ENCODE results near the gene SLC46A2. TPM values are rescaled to one million over a fixed set of nuclear protein-coding genes. Genes with fewer than 3 reads are reported as not detected.

Gene SLC46A2
- total and polyA plus RNA-seq, 9 donors, result 0.04 to 0.19 (median 0.15) TPM; not detected in 3

DNA sequence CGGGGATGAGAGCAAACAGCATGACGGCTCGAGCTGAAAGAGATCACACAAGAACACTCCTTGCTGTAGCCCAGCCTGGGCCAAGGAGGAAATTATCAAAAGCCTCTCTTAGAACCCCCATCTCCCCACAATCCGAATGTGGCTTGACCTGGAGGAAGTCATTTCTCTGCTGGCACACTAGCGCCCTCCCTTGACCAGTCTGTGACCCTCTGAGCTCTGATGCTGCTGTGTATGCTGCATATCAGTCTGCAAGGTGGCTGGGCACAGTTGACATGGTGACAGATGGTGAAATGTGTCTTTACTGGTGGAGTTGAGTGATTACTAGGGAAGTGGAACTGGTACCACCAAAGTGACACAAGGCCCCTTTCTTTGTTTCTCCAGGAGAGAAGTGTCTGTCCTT is 3.3 kb downstream of the SLC46A2 start:
- H3K27ac ChIP-seq (ENCODE audit: low read length), result no peak overlapping the region
- no peaks in the 10 kb centered on the region for H3K36me3 ChIP-seq (ENCODE audit: control insufficient read depth, insufficient read depth, low read length)
- H3K4me3 ChIP-seq (ENCODE audit: low read length), result no peak overlapping the region
- H3K4me1 ChIP-seq (ENCODE audit: control insufficient read depth, insufficient read depth, low read length), result peaks cover 10% of the 10 kb centered on the region
- WGBS (ENCODE audit: insufficient coverage), result 20% methylated on average over 1 of the region's 5 CpGs
- H3K27me3 ChIP-seq (ENCODE audit: control insufficient read depth, insufficient read depth, low read length), result peaks cover 23% of the 10 kb centered on the region
- no peaks in the 10 kb centered on the region for H3K9me3 ChIP-seq (replicated peaks; ENCODE audit: control insufficient read depth, low read depth, low read length)
- DNase-seq, result no peak

DNA sequence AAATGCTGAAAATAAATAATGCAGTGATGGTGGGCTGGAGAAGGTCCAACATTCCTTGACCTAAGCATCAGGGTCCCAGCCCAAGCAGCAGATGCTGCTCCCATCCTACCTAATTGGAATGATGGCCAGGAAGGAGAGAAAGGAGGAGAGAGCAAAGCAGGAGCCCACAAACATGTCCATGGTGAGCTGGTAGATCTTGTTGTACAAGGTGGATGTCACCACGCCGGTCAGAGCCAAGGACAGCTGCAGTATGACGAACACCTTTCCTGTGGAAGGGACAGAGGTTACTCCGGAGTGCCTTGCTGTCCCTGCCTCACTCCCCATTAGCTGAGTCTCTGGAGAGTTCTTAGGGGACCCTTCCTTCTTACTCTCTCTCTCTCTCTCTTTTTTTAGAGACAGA is 4.3 kb downstream of the SLC46A2 start:
- Histone ChIP-seq H3K4me1 (ENCODE audit: control insufficient read depth, insufficient read depth, low read length) (peaks cover 10% of the 10 kb centered on the region), H3K27ac (ENCODE audit: low read length) (no peak overlapping the region), H3K27me3 (ENCODE audit: control insufficient read depth, insufficient read depth, low read length) (peaks cover 21% of the 10 kb centered on the region), H3K9me3 (replicated peaks; ENCODE audit: control insufficient read depth, low read depth, low read length) (no peaks in the 10 kb centered on the region), H3K36me3 (ENCODE audit: control insufficient read depth, insufficient read depth, low read length) (no peaks in the 10 kb centered on the region), H3K4me3 (ENCODE audit: low read length) (no peak overlapping the region)
- WGBS (ENCODE audit: insufficient coverage), result 90% methylated on average over 4 of the region's 4 CpGs
- no peak for DNase-seq

DNA sequence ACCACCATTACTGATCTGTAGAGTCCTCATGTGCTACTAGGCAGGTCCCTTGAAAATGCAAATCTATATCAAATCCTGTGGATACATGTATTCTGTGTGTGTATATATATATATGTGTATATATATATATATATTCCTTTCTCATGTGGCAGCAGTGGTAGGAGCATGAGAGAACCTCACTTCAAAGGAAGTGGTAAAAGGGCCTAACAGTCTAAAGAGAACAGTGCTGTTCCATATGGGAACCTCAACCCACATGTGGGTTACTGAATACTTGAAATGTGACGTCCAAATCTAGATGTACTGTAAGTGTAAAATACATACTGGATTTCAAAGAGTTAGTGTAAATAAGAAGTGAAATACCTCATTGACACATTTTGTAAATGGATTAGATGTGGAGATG is 5.4 kb downstream of the SLC46A2 start:
- WGBS (ENCODE audit: insufficient coverage), result no CpG with 5 or more reads among the region's 1 CpG

DNA sequence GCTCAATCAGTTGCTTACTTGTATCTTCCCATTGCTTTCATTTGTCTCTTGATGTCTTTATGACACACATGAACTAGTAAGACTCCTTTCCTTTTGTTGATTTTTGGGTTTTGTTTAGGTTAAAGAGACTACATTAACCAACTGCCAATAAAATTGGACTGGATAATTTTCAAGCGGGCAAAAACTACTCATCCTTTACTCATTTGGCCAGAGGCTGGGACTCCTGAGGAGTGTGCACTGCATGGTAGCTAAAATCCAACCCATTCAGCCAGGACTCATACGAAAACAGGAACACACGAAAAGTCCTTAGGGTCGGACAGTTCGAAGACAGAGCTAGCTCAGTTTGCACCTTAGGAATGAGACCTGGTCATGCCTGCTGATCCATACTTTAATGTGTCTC is 6.0 kb downstream of the SLC46A2 start:
- Histone ChIP-seq H3K36me3 (ENCODE audit: control insufficient read depth, insufficient read depth, low read length) (peaks cover 8% of the 10 kb centered on the region), H3K27ac (ENCODE audit: low read length) (no peak overlapping the region), H3K27me3 (ENCODE audit: control insufficient read depth, insufficient read depth, low read length) (peaks cover 6% of the 10 kb centered on the region), H3K4me3 (ENCODE audit: low read length) (no peak overlapping the region), H3K9me3 (replicated peaks; ENCODE audit: control insufficient read depth, low read depth, low read length) (no peaks in the 10 kb centered on the region), H3K4me1 (ENCODE audit: control insufficient read depth, insufficient read depth, low read length) (no peaks in the 10 kb centered on the region)
- 94% methylated on average over 4 of the region's 5 CpGs for WGBS (ENCODE audit: insufficient coverage)
- no peak for DNase-seq

More for the DNA sequence above, 5.4 kb downstream of the SLC46A2 start:
- Histone ChIP-seq H3K4me3 (ENCODE audit: low read length) (no peak overlapping the region), H3K27me3 (ENCODE audit: control insufficient read depth, insufficient read depth, low read length) (peaks cover 12% of the 10 kb centered on the region), H3K27ac (ENCODE audit: low read length) (no peak overlapping the region), H3K9me3 (replicated peaks; ENCODE audit: control insufficient read depth, low read depth, low read length) (no peaks in the 10 kb centered on the region), H3K4me1 (ENCODE audit: control insufficient read depth, insufficient read depth, low read length) (peaks cover 3% of the 10 kb centered on the region), H3K36me3 (ENCODE audit: control insufficient read depth, insufficient read depth, low read length) (peaks cover 8% of the 10 kb centered on the region)
- DNase-seq, result no peak

DNA sequence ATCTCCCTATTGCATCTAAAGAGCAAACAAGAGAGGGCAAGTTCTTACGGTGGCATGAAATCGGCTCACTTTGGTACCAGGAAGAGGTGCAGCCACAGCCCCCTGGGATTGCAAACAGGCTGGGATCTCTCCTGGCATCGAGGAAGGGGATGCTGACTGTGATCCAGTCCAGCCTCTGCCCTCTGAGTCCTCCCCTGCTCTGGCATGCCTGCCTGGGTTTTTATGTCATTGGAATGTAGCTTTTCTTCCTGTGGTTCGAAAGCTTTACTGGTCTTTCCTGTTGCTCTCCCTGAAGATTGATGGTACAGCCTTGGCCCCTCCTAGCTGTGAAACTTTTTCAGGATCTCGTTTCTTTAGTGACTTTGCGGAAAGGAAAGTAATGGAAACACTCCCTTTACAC is 6.6 kb downstream of the SLC46A2 start:
- Histone ChIP-seq H3K27me3 (ENCODE audit: control insufficient read depth, insufficient read depth, low read length) (peaks cover 1% of the 10 kb centered on the region), H3K27ac (ENCODE audit: low read length) (no peak overlapping the region), H3K9me3 (replicated peaks; ENCODE audit: control insufficient read depth, low read depth, low read length) (no peaks in the 10 kb centered on the region), H3K36me3 (ENCODE audit: control insufficient read depth, insufficient read depth, low read length) (peaks cover 8% of the 10 kb centered on the region), H3K4me3 (ENCODE audit: low read length) (no peak overlapping the region), H3K4me1 (ENCODE audit: control insufficient read depth, insufficient read depth, low read length) (no peaks in the 10 kb centered on the region)
- WGBS (ENCODE audit: insufficient coverage), result 46% methylated on average over 5 of the region's 6 CpGs
- no peak for DNase-seq

DNA sequence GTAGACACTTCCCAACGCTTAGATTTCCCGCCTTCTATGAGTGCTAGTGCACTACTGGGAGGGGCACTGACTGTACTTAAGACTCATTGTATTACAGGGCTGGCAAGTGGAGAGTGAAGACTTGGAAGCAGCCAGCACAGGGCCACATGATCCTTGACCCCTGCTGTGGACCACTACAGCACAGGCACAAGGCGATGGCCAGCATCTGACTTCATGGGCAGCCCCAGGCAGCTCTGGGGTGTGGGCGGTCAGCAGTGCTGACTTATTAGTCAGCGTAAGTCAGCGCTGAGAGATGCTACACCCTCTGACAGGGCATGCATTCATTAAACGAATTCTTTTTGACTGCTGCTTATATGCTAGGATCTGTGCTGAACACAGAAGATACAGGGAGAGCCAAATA is 9.3 kb downstream of the SLC46A2 start:
- no peak overlapping the region for H3K27ac ChIP-seq (ENCODE audit: low read length)
- no peak overlapping the region for H3K4me3 ChIP-seq (ENCODE audit: low read length)
- no peaks in the 10 kb centered on the region for H3K27me3 ChIP-seq (ENCODE audit: control insufficient read depth, insufficient read depth, low read length)
- H3K36me3 ChIP-seq (ENCODE audit: control insufficient read depth, insufficient read depth, low read length), result peaks cover 13% of the 10 kb centered on the region
- 95% methylated on average over 7 of the region's 7 CpGs for WGBS (ENCODE audit: insufficient coverage)
- no peak for DNase-seq
- no peaks in the 10 kb centered on the region for H3K4me1 ChIP-seq (ENCODE audit: control insufficient read depth, insufficient read depth, low read length)
- H3K9me3 ChIP-seq (replicated peaks; ENCODE audit: control insufficient read depth, low read depth, low read length), result no peaks in the 10 kb centered on the region

DNA sequence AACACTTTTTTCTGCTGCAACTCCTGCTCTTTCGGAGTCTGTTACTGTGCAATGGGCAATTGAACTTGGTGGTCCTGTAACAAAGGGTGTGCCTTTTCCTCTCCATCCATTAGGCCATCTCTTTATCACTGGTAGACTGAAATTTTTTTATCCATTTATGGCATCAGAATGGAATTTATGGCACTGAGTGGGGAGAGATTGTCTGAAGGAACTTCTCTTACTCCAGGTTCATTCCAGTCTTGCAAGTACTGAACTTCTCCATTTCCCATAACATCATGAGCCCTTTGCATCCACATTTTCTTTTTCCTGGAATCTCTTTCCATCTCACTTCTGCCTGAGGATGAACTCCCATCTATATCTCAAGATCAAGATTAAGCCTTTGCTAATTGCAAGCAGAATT is 10.0 kb downstream of the SLC46A2 start:
- peaks cover 17% of the 10 kb centered on the region for H3K36me3 ChIP-seq (ENCODE audit: control insufficient read depth, insufficient read depth, low read length)
- no peaks in the 10 kb centered on the region for H3K27me3 ChIP-seq (ENCODE audit: control insufficient read depth, insufficient read depth, low read length)
- no peak for DNase-seq
- no peaks in the 10 kb centered on the region for H3K4me1 ChIP-seq (ENCODE audit: control insufficient read depth, insufficient read depth, low read length)
- no peak overlapping the region for H3K27ac ChIP-seq (ENCODE audit: low read length)
- WGBS (ENCODE audit: insufficient coverage), result no CpG with 5 or more reads among the region's 1 CpG
- H3K4me3 ChIP-seq (ENCODE audit: low read length), result no peak overlapping the region
- H3K9me3 ChIP-seq (replicated peaks; ENCODE audit: control insufficient read depth, low read depth, low read length), result no peaks in the 10 kb centered on the region

DNA sequence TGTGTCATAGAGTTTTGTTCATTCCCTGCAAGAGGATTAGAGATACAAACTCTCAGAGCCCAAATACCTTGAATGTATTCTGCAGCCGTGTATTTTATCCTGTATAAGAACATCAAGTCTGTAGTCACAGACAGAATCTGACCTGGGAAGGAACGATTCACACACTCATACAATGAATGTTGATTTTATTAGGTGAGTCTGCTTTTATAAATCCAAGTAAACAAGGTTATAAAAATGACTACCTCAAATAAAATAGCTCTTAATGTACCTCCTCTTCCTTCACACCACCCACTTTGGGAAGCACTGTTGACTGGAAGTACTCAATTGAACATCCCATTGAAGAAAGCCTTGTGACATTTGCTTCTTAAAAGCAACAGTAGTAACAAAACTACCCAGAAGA is 11.9 kb downstream of the SLC46A2 start:
- no peaks in the 10 kb centered on the region for H3K27me3 ChIP-seq (ENCODE audit: control insufficient read depth, insufficient read depth, low read length)
- no peak for DNase-seq
- H3K27ac ChIP-seq (ENCODE audit: low read length), result no peak overlapping the region
- WGBS (ENCODE audit: insufficient coverage), result no CpG with 5 or more reads among the region's 2 CpGs
- H3K36me3 ChIP-seq (ENCODE audit: control insufficient read depth, insufficient read depth, low read length), result peaks cover 17% of the 10 kb centered on the region
- H3K4me3 ChIP-seq (ENCODE audit: low read length), result no peak overlapping the region
- H3K4me1 ChIP-seq (ENCODE audit: control insufficient read depth, insufficient read depth, low read length), result no peaks in the 10 kb centered on the region
- H3K9me3 ChIP-seq (replicated peaks; ENCODE audit: control insufficient read depth, low read depth, low read length), result no peaks in the 10 kb centered on the region

DNA sequence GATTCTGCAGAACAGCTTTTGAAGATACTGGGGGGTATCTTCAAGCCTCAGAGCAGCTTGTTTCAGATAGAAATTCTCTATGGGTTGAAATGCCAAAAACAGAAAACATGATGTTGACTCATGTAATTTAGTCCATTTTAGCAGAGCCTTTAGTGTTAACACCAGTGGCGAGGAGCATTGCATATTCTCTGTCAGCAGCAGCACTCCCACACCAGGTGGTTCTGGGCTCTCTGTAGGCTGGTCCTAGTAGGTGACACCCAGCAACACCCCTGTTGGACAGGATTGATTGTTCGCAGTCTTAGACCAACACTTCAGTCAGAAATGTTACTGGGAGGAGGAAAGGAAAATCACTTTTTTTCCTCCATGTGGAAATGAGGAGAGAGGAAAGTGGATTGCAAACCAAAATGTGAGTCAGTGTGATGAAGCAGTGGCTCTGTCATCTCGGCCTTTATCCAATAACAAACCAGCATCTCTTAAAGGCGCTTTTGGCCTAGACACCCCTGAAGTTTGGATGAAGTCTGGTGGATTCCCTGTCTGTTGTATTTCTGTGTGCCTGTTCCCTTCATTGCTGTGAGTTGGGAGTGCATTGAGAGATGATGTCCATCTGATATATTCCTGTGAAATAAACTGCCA is 16.8 kb downstream of the SLC46A2 start:
- Histone ChIP-seq H3K4me1 (ENCODE audit: control insufficient read depth, insufficient read depth, low read length) (peaks cover 16% of the 10 kb centered on the region), H3K27ac (ENCODE audit: low read length) (no peak overlapping the region), H3K9me3 (replicated peaks; ENCODE audit: control insufficient read depth, low read depth, low read length) (no peaks in the 10 kb centered on the region), H3K36me3 (ENCODE audit: control insufficient read depth, insufficient read depth, low read length) (peaks cover 12% of the 10 kb centered on the region), H3K27me3 (ENCODE audit: control insufficient read depth, insufficient read depth, low read length) (no peaks in the 10 kb centered on the region), H3K4me3 (ENCODE audit: low read length) (no peak overlapping the region)
- no peak for DNase-seq
- whole genome bisulfite sequencing (ENCODE audit: insufficient coverage), result no CpG with 5 or more reads among the region's 4 CpGs

DNA sequence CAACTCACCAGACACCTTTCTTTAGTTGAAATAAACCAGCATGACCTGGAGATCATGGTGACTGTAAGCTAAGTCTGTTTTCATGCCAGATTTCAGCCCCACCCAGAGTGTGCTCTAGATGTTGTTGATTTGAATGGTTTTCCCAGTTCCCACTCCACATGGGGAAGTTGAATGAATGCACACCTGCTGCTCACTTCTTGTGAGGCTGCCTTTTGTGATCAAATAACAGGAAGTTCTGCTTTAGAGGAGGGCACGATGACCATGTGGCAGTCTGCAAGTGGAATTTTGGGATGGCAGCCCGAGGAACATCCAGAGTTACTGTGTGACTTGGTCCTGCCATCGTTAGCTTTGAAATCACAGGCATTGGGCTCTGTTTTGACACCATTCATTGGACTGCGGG is 18.7 kb downstream of the SLC46A2 start:
- Histone ChIP-seq H3K4me1 (ENCODE audit: control insufficient read depth, insufficient read depth, low read length) (peaks cover 22% of the 10 kb centered on the region), H3K4me3 (ENCODE audit: low read length) (no peak overlapping the region), H3K27me3 (ENCODE audit: control insufficient read depth, insufficient read depth, low read length) (no peaks in the 10 kb centered on the region), H3K36me3 (ENCODE audit: control insufficient read depth, insufficient read depth, low read length) (peaks cover 8% of the 10 kb centered on the region), H3K27ac (ENCODE audit: low read length) (no peak overlapping the region), H3K9me3 (replicated peaks; ENCODE audit: control insufficient read depth, low read depth, low read length) (no peaks in the 10 kb centered on the region)
- DNase-seq, result no peak
- WGBS (ENCODE audit: insufficient coverage), result 45% methylated on average over 4 of the region's 4 CpGs

DNA sequence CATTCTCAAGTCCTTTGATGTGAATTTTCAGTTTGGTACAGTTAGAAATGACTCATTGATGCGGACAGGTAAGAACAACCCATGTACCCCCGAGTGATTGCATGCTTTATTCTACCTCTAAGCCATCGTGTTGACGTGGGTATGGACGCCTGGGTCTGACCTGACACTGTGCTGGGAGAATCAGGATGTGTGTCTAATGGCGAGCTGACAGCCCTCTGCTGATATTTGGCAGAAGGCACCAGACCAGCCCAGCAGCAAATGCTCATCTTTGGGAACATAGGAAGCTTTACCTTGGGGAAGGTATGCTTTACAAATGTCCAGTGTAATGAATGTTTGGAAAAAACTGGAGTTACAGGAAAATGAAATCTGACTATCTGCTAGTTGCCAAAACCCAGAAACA is 20.1 kb downstream of the SLC46A2 start:
- WGBS (ENCODE audit: insufficient coverage), result 85% methylated on average over 6 of the region's 6 CpGs
- H3K27me3 ChIP-seq (ENCODE audit: control insufficient read depth, insufficient read depth, low read length), result no peaks in the 10 kb centered on the region
- no peak overlapping the region for H3K4me3 ChIP-seq (ENCODE audit: low read length)
- H3K36me3 ChIP-seq (ENCODE audit: control insufficient read depth, insufficient read depth, low read length), result peaks cover 10% of the 10 kb centered on the region
- no peak overlapping the region for H3K27ac ChIP-seq (ENCODE audit: low read length)
- peaks cover 22% of the 10 kb centered on the region for H3K4me1 ChIP-seq (ENCODE audit: control insufficient read depth, insufficient read depth, low read length)
- H3K9me3 ChIP-seq (replicated peaks; ENCODE audit: control insufficient read depth, low read depth, low read length), result no peaks in the 10 kb centered on the region
- DNase-seq, result no peak

All from muscle of leg (tissue), 11 donors.